Lung (tissue), 12 donors: ENCODE results near the gene COL9A2. TPM values are rescaled to one million over a fixed set of nuclear protein-coding genes. Genes with fewer than 3 reads are reported as not detected.

Source experiments
- ATAC-seq: fragments of 200-7000 bp; cut with Tn5 transposase; one replicate; pipeline ENCODE4 v1.9.1; 2020; ENCODE audit warnings: moderate number of reproducible peaks; ENCODE audit not compliant: insufficient read depth, low FRiP score
- DNase-seq, 3 donors: peaks; one replicate each; pipeline ENCODE4 v3.0.0-alpha.2; 2013 to 2017
- H3K27ac ChIP-seq, 2 donors: one replicate each; pipeline ENCODE4 v1.5.1; 2013; ENCODE audit warnings: mild to moderate bottlenecking in 2 of 2, moderate library complexity in 2 of 2, control low read depth in 1 of 2, inconsistent platforms in 1 of 2, low read depth in 1 of 2, low read length in 1 of 2
- H3K27me3 ChIP-seq, 3 donors: one replicate each; pipeline ENCODE4 v1.5.1; 2013; ENCODE audit warnings: low read length in 2 of 3; ENCODE audit not compliant: control insufficient read depth in 3 of 3, insufficient read depth in 3 of 3
- H3K36me3 ChIP-seq, 4 donors: one replicate each; pipeline ENCODE4 v1.5.1; 2013; ENCODE audit warnings: low read length in 4 of 4, mild to moderate bottlenecking in 1 of 4, moderate library complexity in 1 of 4; ENCODE audit not compliant: control insufficient read depth in 4 of 4, insufficient read depth in 4 of 4
- H3K4me1 ChIP-seq, 5 donors: one replicate each; pipeline ENCODE4 v1.5.1; 2013; ENCODE audit warnings: low read length in 5 of 5, mild to moderate bottlenecking in 2 of 5, moderate library complexity in 1 of 5; ENCODE audit not compliant: control insufficient read depth in 5 of 5, insufficient read depth in 5 of 5
- H3K4me3 ChIP-seq: one replicate; pipeline ENCODE4 v1.5.1; 2013; ENCODE audit warnings: mild to moderate bottlenecking, control low read depth, moderate library complexity
- H3K9ac ChIP-seq, 2 donors: one replicate each; pipeline ENCODE4 v1.5.1; 2013; ENCODE audit warnings: low read length in 2 of 2, control low read depth in 1 of 2; ENCODE audit not compliant: insufficient read depth in 1 of 2
- H3K9me3 ChIP-seq, 4 donors: one replicate each; pipeline ENCODE4 v1.5.1; 2013; ENCODE audit warnings: low read length in 3 of 4, mild to moderate bottlenecking in 1 of 4, moderate library complexity in 1 of 4; ENCODE audit not compliant: control insufficient read depth in 4 of 4, insufficient read depth in 3 of 4
- WGBS, 2 donors: extraction: QIAGEN DNeasy Blood & Tissue Kit; methylation state at CpG; one replicate each; pipeline ENCODE4 v1.1.7; 2013; 5-methylcytosine and 5-hydroxymethylcytosine counted together
- polyA plus RNA-seq, 2 donors: library from polyadenylated mRNA; stranded (reverse); fragments of 200-250 nt; gene quantifications; one replicate each; pipeline ENCODE4 v1.2.1, GENCODE V29; 2013
- total RNA-seq, 2 donors: library from RNA; depleted of rRNA in 1 of 2; stranded (reverse); fragments of >200 nt in 1 of 2; gene quantifications; one replicate each; pipeline ENCODE4 v1.2.1, GENCODE V29; 2014 to 2021
- TF ChIP-seq, protein P1 (sequence below): IDR thresholded peaks from 2 replicates; pipeline ENCODE4 v1.5.1; 2012; ENCODE audit warnings: mild to moderate bottlenecking; ENCODE audit errors: control extremely low read depth, extremely low read depth
- donor health status: control.
- donor health status: control.
- donor health status: Bipolar disorder and iron deficiency.
- donor health status: healthy.
- donor health status: DM: yes; HTN: yes; CAD: no.

COL9A2 gene
- total and polyA plus RNA-seq, 4 donors: 3.7 to 16.0 (median 9.4) TPM

DNA sequence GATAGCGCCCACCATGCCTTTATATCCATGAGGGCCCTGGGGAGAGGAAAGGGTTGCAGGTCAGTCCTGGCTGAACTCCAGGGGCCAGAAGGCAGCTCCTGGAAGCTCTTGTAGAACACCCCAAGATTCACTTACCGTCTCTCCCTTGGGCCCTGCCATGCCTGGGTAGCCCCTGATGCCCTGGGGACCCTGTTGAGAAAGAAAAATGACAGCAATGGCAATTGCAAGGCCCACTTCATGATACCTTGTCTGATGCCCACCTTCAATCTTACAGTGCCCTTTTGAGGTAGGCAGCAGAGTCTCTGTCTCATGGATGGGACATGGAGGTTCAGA is 7.0 kb downstream of the COL9A2 start:
- TF ChIP-seq, protein P1, sequence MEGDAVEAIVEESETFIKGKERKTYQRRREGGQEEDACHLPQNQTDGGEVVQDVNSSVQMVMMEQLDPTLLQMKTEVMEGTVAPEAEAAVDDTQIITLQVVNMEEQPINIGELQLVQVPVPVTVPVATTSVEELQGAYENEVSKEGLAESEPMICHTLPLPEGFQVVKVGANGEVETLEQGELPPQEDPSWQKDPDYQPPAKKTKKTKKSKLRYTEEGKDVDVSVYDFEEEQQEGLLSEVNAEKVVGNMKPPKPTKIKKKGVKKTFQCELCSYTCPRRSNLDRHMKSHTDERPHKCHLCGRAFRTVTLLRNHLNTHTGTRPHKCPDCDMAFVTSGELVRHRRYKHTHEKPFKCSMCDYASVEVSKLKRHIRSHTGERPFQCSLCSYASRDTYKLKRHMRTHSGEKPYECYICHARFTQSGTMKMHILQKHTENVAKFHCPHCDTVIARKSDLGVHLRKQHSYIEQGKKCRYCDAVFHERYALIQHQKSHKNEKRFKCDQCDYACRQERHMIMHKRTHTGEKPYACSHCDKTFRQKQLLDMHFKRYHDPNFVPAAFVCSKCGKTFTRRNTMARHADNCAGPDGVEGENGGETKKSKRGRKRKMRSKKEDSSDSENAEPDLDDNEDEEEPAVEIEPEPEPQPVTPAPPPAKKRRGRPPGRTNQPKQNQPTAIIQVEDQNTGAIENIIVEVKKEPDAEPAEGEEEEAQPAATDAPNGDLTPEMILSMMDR: no peak
- Histone ChIP-seq H3K27ac (no peak overlapping the region), H3K4me1 (peaks cover 0 to 40% (median 14%) of the 10 kb centered on the region in 5 donors), H3K9ac (no peak overlapping the region), H3K36me3 (no peaks in the 10 kb centered on the region), H3K4me3 (no peak overlapping the region), H3K9me3 (no peaks in the 10 kb centered on the region), H3K27me3 (no peaks in the 10 kb centered on the region)
- no peak for DNase-seq
- 65 to 93% methylated on average over 2 of the region's 2 CpGs for WGBS, 2 donors
- ATAC-seq: no peak

DNA sequence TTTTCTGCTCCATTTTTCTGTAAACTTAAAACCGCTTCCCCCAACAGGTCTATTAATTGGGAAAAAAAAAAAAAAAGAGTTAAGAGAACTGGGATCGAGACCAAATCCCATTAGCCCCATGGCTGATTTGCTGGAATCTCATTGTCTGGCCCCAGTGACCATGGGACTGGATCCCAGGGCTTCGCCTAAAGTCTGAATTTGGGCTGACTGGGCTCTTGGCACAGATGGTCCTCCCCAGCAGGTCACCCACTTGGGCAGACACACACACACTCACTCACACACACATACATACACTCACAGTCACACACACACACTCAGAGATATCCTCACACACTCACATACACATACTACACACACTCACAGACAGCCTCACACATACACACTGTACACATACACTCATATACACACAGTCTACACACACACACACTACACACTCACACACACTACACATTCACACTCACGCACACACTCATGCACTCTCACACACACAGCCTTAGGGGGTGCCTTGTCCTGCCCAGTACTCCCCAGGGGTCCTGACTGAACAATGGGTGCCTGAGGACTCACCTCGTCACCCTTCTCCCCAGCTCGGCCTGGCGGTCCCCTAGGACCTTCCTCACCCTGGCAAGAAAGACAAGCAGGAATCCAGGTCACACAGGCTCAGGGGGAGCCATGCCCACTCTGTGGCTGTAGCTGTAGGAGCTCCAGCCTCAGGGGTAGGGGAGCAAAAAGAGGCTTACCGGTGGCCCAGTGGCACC is 7.5 kb downstream of the COL9A2 start:
- H3K4me1 ChIP-seq: peaks cover 0 to 34% (median 12%) of the 10 kb centered on the region in 5 donors
- TF ChIP-seq, protein P1: no peak
- ATAC-seq (no peak), DNase-seq (peak; percentile 44 to 74 (median 55))
- H3K4me3 ChIP-seq: no peak overlapping the region
- WGBS, 2 donors: 87 to 93% methylated on average over 7 to 8 of the region's 8 CpGs
- no peak overlapping the region for H3K9ac ChIP-seq
- no peak overlapping the region for H3K27ac ChIP-seq
- H3K36me3 ChIP-seq: no peaks in the 10 kb centered on the region
- no peaks in the 10 kb centered on the region for H3K27me3 ChIP-seq
- H3K9me3 ChIP-seq: peaks cover 0 to under 1% (median 0%) of the 10 kb centered on the region in 4 donors

DNA sequence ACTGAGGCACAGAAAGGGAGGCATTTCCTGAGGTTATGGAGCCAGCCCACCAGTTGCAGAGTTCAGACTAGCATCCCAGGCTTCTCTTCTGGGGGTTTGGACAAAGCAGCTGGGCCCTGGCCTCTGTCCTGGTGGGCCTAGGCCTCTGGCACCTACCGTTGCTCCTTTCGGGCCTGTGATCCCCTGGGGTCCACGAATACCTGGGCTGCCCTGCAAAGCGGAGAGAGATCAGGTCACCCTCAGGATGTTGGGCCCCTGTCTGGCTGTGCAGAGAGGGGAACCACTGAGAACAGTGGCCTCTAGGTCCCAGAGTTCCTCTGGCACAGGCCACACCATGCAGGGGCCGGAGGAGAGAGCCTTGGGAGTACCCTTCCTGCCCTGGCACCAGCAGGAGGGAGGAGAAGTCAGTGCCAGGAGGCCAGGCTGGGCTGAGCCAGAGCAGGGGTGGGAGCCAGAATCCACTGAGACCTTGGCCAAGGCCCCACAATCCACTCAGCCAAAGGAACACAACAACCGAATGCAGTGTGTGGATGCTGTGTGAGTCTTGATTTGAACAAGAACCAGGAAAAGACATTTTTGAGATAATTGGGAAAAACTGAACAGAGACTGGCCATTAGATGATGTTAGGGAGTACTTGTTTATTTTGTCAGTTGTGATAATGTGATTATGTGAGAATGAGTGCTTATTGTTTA is 8.9 kb downstream of the COL9A2 start:
- Histone ChIP-seq H3K27ac (no peak overlapping the region), H3K9ac (no peak overlapping the region), H3K9me3 (peaks cover 0 to 4% (median 0%) of the 10 kb centered on the region in 4 donors), H3K4me3 (no peak overlapping the region), H3K36me3 (no peaks in the 10 kb centered on the region), H3K4me1 (peaks cover 0 to 27% (median 10%) of the 10 kb centered on the region in 5 donors), H3K27me3 (no peaks in the 10 kb centered on the region)
- TF ChIP-seq, protein P1: no peak
- 77 to 95% methylated on average over 6 of the region's 6 CpGs for WGBS, 2 donors
- ATAC-seq: no peak
- DNase-seq: peak; percentile 77 to 86 (median 84)
